GM12891 (cell line): ENCODE measurements around the gene ADAMTSL1.

Experiments used
- PAX5 ChIP-seq: IDR thresholded peaks from 2 replicates; pipeline ENCODE4 v1.6.1; 2011; ENCODE audit warnings: low read length, moderate library complexity, mild to moderate bottlenecking; ENCODE audit not compliant: insufficient read depth, severe bottlenecking
- POLR2A ChIP-seq: IDR thresholded peaks from 2 replicates; pipeline ENCODE4 v1.6.1; 2011; ENCODE audit warnings: low read depth, low read length, control low read depth
- POLR2AphosphoS5 ChIP-seq: IDR thresholded peaks from 2 replicates; pipeline ENCODE4 v1.6.1; 2011; ENCODE audit warnings: low read depth, low read length, control low read depth
- POU2F2 ChIP-seq: IDR thresholded peaks from 2 replicates; pipeline ENCODE4 v1.6.1; 2011; ENCODE audit warnings: low read depth, mild to moderate bottlenecking, control low read depth, low read length, moderate library complexity
- TAF1 ChIP-seq: IDR thresholded peaks from 2 replicates; pipeline ENCODE4 v1.6.1; 2011; ENCODE audit warnings: low read depth, low read length, control low read depth

GRCh38 chr9:18480662-18481093, 6.7 kb downstream of the ADAMTSL1 start:
- no peak for TF ChIP-seq POLR2A
- no peak for TF ChIP-seq POU2F2
- TF ChIP-seq TAF1, result no peak
- no peak for TF ChIP-seq POLR2AphosphoS5
- no peak for TF ChIP-seq PAX5
